ENCODE data around the gene PHKA2. TPM values are rescaled to one million over a fixed set of nuclear protein-coding genes. Genes with fewer than 3 reads are reported as not detected.

The PHKA2 gene
- total RNA-seq, 1 donor from 2014 or later = 18.1 TPM

GRCh38 chrX:18998653-18999052 lies 14.7 kb upstream of the PHKA2 start:
- H3K27me3 ChIP-seq (ENCODE audit: control insufficient read depth, insufficient read depth, low read length) = no peaks in the 10 kb centered on the region
- TF ChIP-seq CTCF (IDR thresholded peaks at IDR 0.05; ENCODE audit: insufficient read depth, low read length, poor library complexity, severe bottlenecking) = no peak
- H3K36me3 ChIP-seq (ENCODE audit: control insufficient read depth, insufficient read depth, low read length) = no peaks in the 10 kb centered on the region
- DNase-seq (ENCODE audit: low read depth) = no peak
- no peak overlapping the region for H3K4me3 ChIP-seq (ENCODE audit: low read depth, low read length)

- DNase-seq (ENCODE audit: low read depth) = no peak
- TF ChIP-seq CTCF (IDR thresholded peaks at IDR 0.05; ENCODE audit: insufficient read depth, low read length, poor library complexity, severe bottlenecking) = no peak
- Histone ChIP-seq H3K27me3 (ENCODE audit: control insufficient read depth, insufficient read depth, low read length) (no peaks in the 10 kb centered on the region), H3K36me3 (ENCODE audit: control insufficient read depth, insufficient read depth, low read length) (no peaks in the 10 kb centered on the region), H3K4me3 (ENCODE audit: low read depth, low read length) (no peak overlapping the region)
Measured at GRCh38 chrX:18997916-18998315, 14.0 kb upstream of the PHKA2 start.

GRCh38 chrX:18996536-18996935 lies 12.6 kb upstream of the PHKA2 start:
- no peak for TF ChIP-seq CTCF (IDR thresholded peaks at IDR 0.05; ENCODE audit: insufficient read depth, low read length, poor library complexity, severe bottlenecking)
- H3K36me3 ChIP-seq (ENCODE audit: control insufficient read depth, insufficient read depth, low read length) = no peaks in the 10 kb centered on the region
- no peak overlapping the region for H3K4me3 ChIP-seq (ENCODE audit: low read depth, low read length)
- no peaks in the 10 kb centered on the region for H3K27me3 ChIP-seq (ENCODE audit: control insufficient read depth, insufficient read depth, low read length)
- no peak for DNase-seq (ENCODE audit: low read depth)

GRCh38 chrX:18995221-18995620 lies 11.3 kb upstream of the PHKA2 start:
- H3K4me3 ChIP-seq (ENCODE audit: low read depth, low read length) = no peak overlapping the region

GRCh38 chrX:18994713-18995112 lies 10.8 kb upstream of the PHKA2 start:
- TF ChIP-seq CTCF (IDR thresholded peaks at IDR 0.05; ENCODE audit: insufficient read depth, low read length, poor library complexity, severe bottlenecking) = no peak
- DNase-seq (ENCODE audit: low read depth) = peak; percentile 31
- Histone ChIP-seq H3K36me3 (ENCODE audit: control insufficient read depth, insufficient read depth, low read length) (no peaks in the 10 kb centered on the region), H3K27me3 (ENCODE audit: control insufficient read depth, insufficient read depth, low read length) (no peaks in the 10 kb centered on the region), H3K4me3 (ENCODE audit: low read depth, low read length) (no peak overlapping the region)

More at GRCh38 chrX:18995221-18995620, 11.3 kb upstream of the PHKA2 start:
- no peaks in the 10 kb centered on the region for H3K27me3 ChIP-seq (ENCODE audit: control insufficient read depth, insufficient read depth, low read length)
- no peaks in the 10 kb centered on the region for H3K36me3 ChIP-seq (ENCODE audit: control insufficient read depth, insufficient read depth, low read length)
- peak; percentile 34 for DNase-seq (ENCODE audit: low read depth)
- TF ChIP-seq CTCF (IDR thresholded peaks at IDR 0.05; ENCODE audit: insufficient read depth, low read length, poor library complexity, severe bottlenecking) = no peak

- no peak for DNase-seq (ENCODE audit: low read depth)
- Histone ChIP-seq H3K27me3 (ENCODE audit: control insufficient read depth, insufficient read depth, low read length) (no peaks in the 10 kb centered on the region), H3K4me3 (ENCODE audit: low read depth, low read length) (no peak overlapping the region), H3K36me3 (ENCODE audit: control insufficient read depth, insufficient read depth, low read length) (no peaks in the 10 kb centered on the region)
- TF ChIP-seq CTCF (IDR thresholded peaks at IDR 0.05; ENCODE audit: insufficient read depth, low read length, poor library complexity, severe bottlenecking) = no peak
Measured at GRCh38 chrX:18992829-18993228, 8.9 kb upstream of the PHKA2 start.

All from kidney epithelial cell (primary cell).